ENCODE data around the gene TMEM204.

- TF ChIP-seq, protein P1, sequence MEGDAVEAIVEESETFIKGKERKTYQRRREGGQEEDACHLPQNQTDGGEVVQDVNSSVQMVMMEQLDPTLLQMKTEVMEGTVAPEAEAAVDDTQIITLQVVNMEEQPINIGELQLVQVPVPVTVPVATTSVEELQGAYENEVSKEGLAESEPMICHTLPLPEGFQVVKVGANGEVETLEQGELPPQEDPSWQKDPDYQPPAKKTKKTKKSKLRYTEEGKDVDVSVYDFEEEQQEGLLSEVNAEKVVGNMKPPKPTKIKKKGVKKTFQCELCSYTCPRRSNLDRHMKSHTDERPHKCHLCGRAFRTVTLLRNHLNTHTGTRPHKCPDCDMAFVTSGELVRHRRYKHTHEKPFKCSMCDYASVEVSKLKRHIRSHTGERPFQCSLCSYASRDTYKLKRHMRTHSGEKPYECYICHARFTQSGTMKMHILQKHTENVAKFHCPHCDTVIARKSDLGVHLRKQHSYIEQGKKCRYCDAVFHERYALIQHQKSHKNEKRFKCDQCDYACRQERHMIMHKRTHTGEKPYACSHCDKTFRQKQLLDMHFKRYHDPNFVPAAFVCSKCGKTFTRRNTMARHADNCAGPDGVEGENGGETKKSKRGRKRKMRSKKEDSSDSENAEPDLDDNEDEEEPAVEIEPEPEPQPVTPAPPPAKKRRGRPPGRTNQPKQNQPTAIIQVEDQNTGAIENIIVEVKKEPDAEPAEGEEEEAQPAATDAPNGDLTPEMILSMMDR (conservative IDR thresholded peaks at IDR 0.05 in 1 of 2, IDR thresholded peaks at IDR 0.05 in 1 of 2; ENCODE audit: extremely low read depth in 1 of 2, insufficient read depth in 1 of 2, low read depth in 1 of 2, low read length in 2 of 2), result no peak
- no peak for TF ChIP-seq EZH2 (IDR thresholded peaks at IDR 0.05; ENCODE audit: borderline replicate concordance, low read length)
Measured at GRCh38 chr16:1592446-1592845, 59.0 kb downstream of the TMEM204 start.

Measured in mammary epithelial cell (primary cell).